H1 (cell line): ENCODE measurements around the gene GRM7. TPM values are rescaled to one million over a fixed set of nuclear protein-coding genes. Genes with fewer than 3 reads are reported as not detected.

Experiments
- POLR2AphosphoS5 ChIP-seq: IDR thresholded peaks from 2 replicates; pipeline ENCODE4 v1.6.1; 2011; ENCODE audit warnings: low read depth, low read length
- polyA plus RNA-seq, 7 experiments: library from polyadenylated mRNA; depleted of rRNA in 3 of 7; stranded (reverse) in 5 of 7; unstranded in 2 of 7; fragments of >200 nt in 5 of 7; fragments of 200-250 nt in 2 of 7; gene quantifications; 1 replicate in 5 of 7; 2 replicates in 1 of 7; 4 replicates in 1 of 7; pipeline versions ENCODE4 v1.2.1 to v1.2.3, GENCODE V29; 2011 to 2013; ENCODE audit warnings: missing spikeins in 2 of 7, mixed read lengths in 2 of 7
- total RNA-seq: library from RNA; stranded (reverse); fragmentation: NEBNext Ultra II Directional; extraction: Animal tissue kit (Norgen Biotek cat#: 25700); gene quantifications from 2 replicates; pipeline ENCODE4 v1.2.1, GENCODE V29; 2021

The GRM7 gene
- total and polyA plus RNA-seq, 2 of the 8 experiments (the other 6 are each of a cell fraction or from before 2014, with no cell fraction given), result 0.17 to 0.24 TPM

DNA sequence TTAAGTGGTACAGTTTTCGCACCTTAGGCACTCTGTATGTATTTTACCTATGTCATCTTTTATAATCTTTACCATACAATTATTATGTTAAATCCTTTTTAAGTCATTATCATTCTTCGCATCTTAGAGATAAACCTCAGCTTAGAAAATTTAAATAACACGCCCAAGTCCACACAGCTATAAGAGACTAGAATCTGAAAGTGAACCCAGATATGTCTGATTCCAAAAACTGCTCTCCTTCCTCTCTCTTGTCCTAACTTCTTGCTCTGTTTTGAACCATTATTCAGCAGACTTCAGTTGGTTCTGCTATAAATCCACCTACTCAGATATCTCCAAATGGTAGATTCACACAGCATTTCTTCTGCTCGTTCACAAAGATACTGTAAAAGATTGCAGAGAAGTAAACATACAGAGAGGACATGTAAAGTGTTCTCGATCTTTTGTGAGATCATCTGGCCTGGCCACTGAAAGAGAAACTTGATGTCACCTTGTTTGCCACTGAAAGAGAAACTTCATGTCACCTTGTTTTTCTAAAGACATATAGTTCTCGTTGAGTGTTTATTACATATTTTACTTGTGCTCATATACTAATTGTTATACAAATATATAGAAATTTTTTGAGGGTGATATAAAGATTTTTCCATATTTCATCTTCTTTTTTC is 533.2 kb downstream of the GRM7 start (continued):
- no peak for TF ChIP-seq POLR2AphosphoS5
